Left lung (tissue), 10 donors: ENCODE results near the gene SNTB2. TPM values are rescaled to one million over a fixed set of nuclear protein-coding genes. Genes with fewer than 3 reads are reported as not detected.

Experiments
- ATAC-seq: fragments of 200-7000 bp; cut with Tn5 transposase; one replicate; pipeline ENCODE4 v1.9.1; 2020; ENCODE audit warnings: moderate library complexity
- DNase-seq, 4 donors: peaks; one replicate each; pipeline ENCODE4 v3.0.0-alpha.2; 2013 to 2020
- H3K27ac ChIP-seq, 2 donors: fragments of 200-600 bp; sonication (generic) in 1 of 2; one replicate each; pipeline versions ENCODE4 v1.5.0 to v1.8.0; 2020 to 2021
- H3K27me3 ChIP-seq, 2 donors: fragments of 200-600 bp; sonication (generic) in 1 of 2; one replicate each; pipeline versions ENCODE4 v1.5.0 to v1.8.0; 2020 to 2021
- H3K36me3 ChIP-seq, 2 donors: fragments of 200-600 bp; sonication (generic) in 1 of 2; one replicate each; pipeline versions ENCODE4 v1.5.0 to v1.8.0; 2020 to 2021
- H3K4me1 ChIP-seq, 2 donors: fragments of 200-600 bp; one replicate each; pipeline ENCODE4 v1.8.0; 2021
- H3K4me3 ChIP-seq, 2 donors: fragments of 200-600 bp; sonication (generic) in 1 of 2; one replicate each; pipeline versions ENCODE4 v1.5.0 to v1.8.0; 2020 to 2021; ENCODE audit warnings: mild to moderate bottlenecking in 1 of 2
- H3K9me3 ChIP-seq, 2 donors: fragments of 200-600 bp; sonication (generic) in 1 of 2; one replicate each; pipeline versions ENCODE4 v1.5.0 to v1.8.0; 2020 to 2021
- CTCF ChIP-seq, 2 donors: fragments of 200-600 bp; sonication (generic) in 1 of 2; IDR thresholded peaks; one replicate each; pipeline versions ENCODE4 v1.5.0 to v1.8.0; 2021; ENCODE audit warnings: antibody characterized with exemption in 2 of 2
- intact Hi-C, 2 donors: fragments of 100-400 bp; cut with DNase I; formaldehyde crosslinking; loops; one replicate each; pipeline versions ENCODE4 v1.11.2 to v1.14.2; 2022
- polyA plus RNA-seq, 6 donors: library from polyadenylated mRNA; unstranded; fragments of 120-200 nt; gene quantifications; one replicate each; pipeline ENCODE4 v1.2.1, GENCODE V29; 2013; ENCODE audit not compliant: insufficient read length in 6 of 6
- total RNA-seq, 2 donors: library from RNA; stranded (reverse); fragmentation: NEBNext Ultra II Directional; extraction: Animal tissue kit (Norgen Biotek cat#: 25700); gene quantifications; one replicate each; pipeline ENCODE4 v1.2.1, GENCODE V29; 2021
- donor health status: DM: no; HTN: yes; CAD: no.
- donor health status: DM: no; HTN: no; CAD: no.

SNTB2 gene
- total and polyA plus RNA-seq, 8 donors: 22.8 to 47.3 (median 25.1) TPM

DNA sequence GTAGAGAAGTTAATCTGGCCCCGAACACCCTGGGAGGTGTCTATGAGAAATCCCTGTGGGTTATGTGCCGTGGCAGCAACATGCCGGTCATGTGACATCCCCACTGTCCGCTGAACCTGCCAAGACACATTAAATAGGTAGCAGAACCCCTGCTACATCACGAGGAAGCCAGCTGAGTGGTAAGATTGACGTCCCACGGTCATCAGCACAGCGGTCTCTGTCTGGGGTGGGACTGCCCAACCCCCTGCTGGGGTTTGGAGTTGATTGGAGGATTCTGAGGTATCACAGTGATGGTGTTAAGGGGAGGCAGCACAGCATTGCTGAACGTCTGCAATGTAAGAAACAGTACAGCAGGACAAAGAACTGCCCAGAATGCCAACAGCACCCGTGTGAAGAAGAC lies 162.6 kb downstream of the SNTB2 start:
- H3K27me3 ChIP-seq: no peaks in the 10 kb centered on the region
- TF ChIP-seq CTCF (IDR thresholded peaks at IDR 0.05): no peak

DNA sequence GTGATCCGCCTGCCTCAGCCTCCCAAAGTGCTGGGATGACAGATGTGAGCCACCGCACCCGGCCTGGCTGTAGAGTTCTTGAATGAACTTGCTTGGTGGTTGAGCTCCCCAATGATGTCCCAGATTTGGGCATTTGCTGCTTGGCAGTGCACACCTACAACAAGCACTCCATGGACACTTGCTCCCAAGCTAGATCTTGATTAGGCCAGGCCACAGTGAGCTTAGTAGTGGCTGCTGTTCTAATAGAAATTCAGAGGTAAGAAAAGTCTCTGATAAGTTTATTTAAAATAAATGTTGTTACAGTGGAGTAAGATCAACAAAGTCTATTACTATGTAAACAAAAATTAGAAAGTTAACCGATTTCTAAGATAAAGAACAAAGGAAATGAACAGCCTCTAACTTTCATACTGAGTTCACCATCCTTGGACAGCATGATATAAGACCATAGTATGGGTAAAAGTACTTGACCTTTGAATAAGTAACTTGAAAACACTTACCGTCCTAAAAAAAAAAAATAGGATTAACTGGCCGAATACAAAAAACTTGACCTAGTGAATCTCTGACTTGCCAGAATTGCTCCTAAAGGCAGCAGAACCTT lies 163.7 kb downstream of the SNTB2 start:
- Histone ChIP-seq H3K9me3 (no peaks in the 10 kb centered on the region), H3K4me1 (peaks cover 0 to 9% of the 10 kb centered on the region in 2 donors), H3K27ac (peak overlapping the region in 1 of 2 donors; percentile 17), H3K36me3 (peaks cover 0 to 34% of the 10 kb centered on the region in 2 donors), H3K4me3 (no peak overlapping the region), H3K27me3 (no peaks in the 10 kb centered on the region)
- DNase-seq: no peak
- ATAC-seq: peak; percentile 79
- no peak for TF ChIP-seq CTCF (IDR thresholded peaks at IDR 0.05)
- intact Hi-C loops: no loop called here

More for the DNA sequence above, 162.6 kb downstream of the SNTB2 start:
- H3K36me3 ChIP-seq: peaks cover 0 to 43% of the 10 kb centered on the region in 2 donors
- intact Hi-C loops: no loop called here
- H3K9me3 ChIP-seq: no peaks in the 10 kb centered on the region
- peaks cover 0 to 9% of the 10 kb centered on the region in 2 donors for H3K4me1 ChIP-seq
- DNase-seq (no peak), ATAC-seq (no peak)
- no peak overlapping the region for H3K27ac ChIP-seq
- H3K4me3 ChIP-seq: no peak overlapping the region

GRCh38 chr16:69351309-69352027 lies 164.5 kb downstream of the SNTB2 start, which contains the start of gene TMED6:
Gene TMED6, minus strand, starts transcription at chr16:69351786. Its CDS starts 33 bp downstream, at chr16:69351753.
- ATAC-seq (peak; percentile 76), DNase-seq (no peak)
- H3K27me3 ChIP-seq: no peaks in the 10 kb centered on the region
- H3K36me3 ChIP-seq: peaks cover 0 to 34% of the 10 kb centered on the region in 2 donors
- H3K4me3 ChIP-seq: no peak within 1 kb of the TSS
- no peaks in the 10 kb centered on the region for H3K9me3 ChIP-seq
- H3K4me1 ChIP-seq: peaks cover 0 to 1% of the 10 kb centered on the region in 2 donors
- no peak for TF ChIP-seq CTCF (IDR thresholded peaks at IDR 0.05)
- peak within 1 kb of the TSS in 1 of 2 donors; percentile 17 for H3K27ac ChIP-seq
- intact Hi-C loops: no loop called here

Other genes with a start within 250 kb of the SNTB2 start
- 10 to 100 TPM; 13.3 to 40.2 TPM for gene HAS3, start 81.5 kb upstream of the SNTB2 start, total RNA-seq
- gene HAS3, start 81.5 kb upstream of the SNTB2 start, polyA plus RNA-seq: 100 to 1,000 TPM; 117 to 202 (median 167) TPM
- gene CHTF8, start 54.6 kb upstream of the SNTB2 start, total RNA-seq: 10 to 100 TPM; 93.4 to 94.1 TPM
- gene CHTF8, start 54.6 kb upstream of the SNTB2 start, polyA plus RNA-seq: 100 to 1,000 TPM; 117 to 142 (median 128) TPM
- 10 to 100 TPM; 24.7 to 45.5 TPM for gene UTP4, start 54.5 kb upstream of the SNTB2 start, total RNA-seq
- 10 to 100 TPM; 44.8 to 51.1 (median 47.1) TPM for gene UTP4, start 54.5 kb upstream of the SNTB2 start, polyA plus RNA-seq
- gene VPS4A, start 124.2 kb downstream of the SNTB2 start, total RNA-seq: 10 to 100 TPM; 20.6 to 25.9 TPM
- gene VPS4A, start 124.2 kb downstream of the SNTB2 start, polyA plus RNA-seq: 10 to 100 TPM; 40.5 to 54.9 (median 48.9) TPM
- 10 to 100 TPM in 1 of 2 donors, 1 to 10 TPM in 1; 8.7 to 16.3 TPM for gene PDF, start 143.4 kb downstream of the SNTB2 start, total RNA-seq
- 1 to 10 TPM; 2.0 to 6.7 (median 5.3) TPM for gene PDF, start 143.4 kb downstream of the SNTB2 start, polyA plus RNA-seq
- gene COG8, start 152.4 kb downstream of the SNTB2 start, total RNA-seq: 10 to 100 TPM; 29.9 to 34.3 TPM
- gene COG8, start 152.4 kb downstream of the SNTB2 start, polyA plus RNA-seq: 10 to 100 TPM; 23.9 to 36.1 (median 32.9) TPM
- 10 to 100 TPM; 17.4 to 25.8 TPM for gene NIP7, start 152.6 kb downstream of the SNTB2 start, total RNA-seq
- 10 to 100 TPM; 24.7 to 35.5 (median 30.8) TPM for gene NIP7, start 152.6 kb downstream of the SNTB2 start, polyA plus RNA-seq
- 1 to 10 TPM; 1.2 to 4.2 TPM for gene TMED6, start 164.6 kb downstream of the SNTB2 start, total RNA-seq
- 1 to 10 TPM; 2.6 to 5.0 (median 3.4) TPM for gene TMED6, start 164.6 kb downstream of the SNTB2 start, polyA plus RNA-seq
- 10 to 100 TPM; 24.1 to 26.5 TPM for gene TERF2, start 198.8 kb downstream of the SNTB2 start, total RNA-seq
- gene TERF2, start 198.8 kb downstream of the SNTB2 start, polyA plus RNA-seq: 10 to 100 TPM; 34.6 to 45.3 (median 38.7) TPM
- gene CYB5B, start 237.5 kb downstream of the SNTB2 start, total RNA-seq: 100 to 1,000 TPM; 102 to 117 TPM
- gene CYB5B, start 237.5 kb downstream of the SNTB2 start, polyA plus RNA-seq: 100 to 1,000 TPM; 101 to 119 (median 107) TPM